Fibroblast of mammary gland (primary cell): ENCODE measurements around the gene SYT14.

Source experiments
- DNase-seq: peaks from one replicate; pipeline ENCODE4 v3.0.0-alpha.2; 2010; ENCODE audit warnings: low read depth
- H3K4me3 ChIP-seq: 2 replicates; pipeline ENCODE4 v1.5.1; 2011; ENCODE audit warnings: low read depth, mild to moderate bottlenecking, low read length, moderate library complexity; ENCODE audit not compliant: control insufficient read depth
- CTCF ChIP-seq: conservative IDR thresholded peaks from 2 replicates; pipeline ENCODE4 v1.5.1; 2011; ENCODE audit warnings: low read depth, low read length, inconsistent platforms; ENCODE audit not compliant: control insufficient read depth, insufficient read depth

Gene SYT14

GRCh38 chr1:209996348-209996747, 58.3 kb downstream of the SYT14 start:
- no peak for DNase-seq
- no peak overlapping the region for H3K4me3 ChIP-seq
- no peak for TF ChIP-seq CTCF

GRCh38 chr1:209999005-209999404, 61.0 kb downstream of the SYT14 start:
- no peak for DNase-seq
- TF ChIP-seq CTCF = no peak

GRCh38 chr1:210001751-210002150, 63.7 kb downstream of the SYT14 start:
- DNase-seq = no peak
- no peak overlapping the region for H3K4me3 ChIP-seq
- no peak for TF ChIP-seq CTCF

More at GRCh38 chr1:209999005-209999404, 61.0 kb downstream of the SYT14 start:
- H3K4me3 ChIP-seq = no peak overlapping the region

GRCh38 chr1:210003501-210003900, 65.5 kb downstream of the SYT14 start:
- no peak for DNase-seq
- no peak for TF ChIP-seq CTCF
- H3K4me3 ChIP-seq = no peak overlapping the region

- DNase-seq = no peak
- no peak overlapping the region for H3K4me3 ChIP-seq
- TF ChIP-seq CTCF = no peak
Observed at GRCh38 chr1:210010161-210010560, 72.1 kb downstream of the SYT14 start.

- no peak for DNase-seq
- no peak overlapping the region for H3K4me3 ChIP-seq
- no peak for TF ChIP-seq CTCF
Observed at GRCh38 chr1:210021145-210021860, 83.3 kb downstream of the SYT14 start.
